PC-9 (cell line): ENCODE results near the gene ISX.

Experiments used
- CTCF ChIP-seq: fragments of 200-600 bp; sonication (generic); conservative IDR thresholded peaks from 2 replicates; pipeline ENCODE4 v1.6.1; 2017; ENCODE audit warnings: mixed run types, antibody characterized with exemption, mild to moderate bottlenecking, moderate library complexity
- EZH2 ChIP-seq: fragments of 200-600 bp; sonication (generic); IDR thresholded peaks from 2 replicates; pipeline ENCODE4 v1.8.0; 2017; ENCODE audit warnings: antibody characterized with exemption, low read depth

GRCh38 chr22:35119494-35119893 is 53.5 kb downstream of the ISX start:
- no peak for TF ChIP-seq EZH2
- no peak for TF ChIP-seq CTCF
